NB4 (cell line): ENCODE results near the gene UBXN6.

Source experiments
- DNase-seq: peaks from one replicate; pipeline ENCODE4 v3.0.0; 2010; ENCODE audit warnings: low read depth
- H3K4me3 ChIP-seq: one replicate; pipeline ENCODE4 v1.5.1; 2011; ENCODE audit warnings: mild to moderate bottlenecking, low read depth, low read length, moderate library complexity
- CTCF ChIP-seq: IDR thresholded peaks from one replicate; pipeline ENCODE4 v1.5.1; 2012; ENCODE audit warnings: low read depth, low read length
- MYC ChIP-seq: IDR thresholded peaks from 2 replicates; pipeline ENCODE4 v1.6.1; 2011; ENCODE audit warnings: low read depth, low read length
- POLR2A ChIP-seq: IDR thresholded peaks from 2 replicates; pipeline ENCODE4 v1.6.1; 2011; ENCODE audit warnings: mild to moderate bottlenecking; ENCODE audit not compliant: insufficient read length; ENCODE audit errors: extremely low read depth
- TF ChIP-seq, protein P1 (sequence below): IDR thresholded peaks from 2 replicates; pipeline ENCODE4 v1.6.1; 2011; ENCODE audit warnings: low read depth, low read length

UBXN6 gene

GRCh38 chr19:4405977-4406376 is 51.6 kb downstream of the UBXN6 start:
- no peak for DNase-seq
- H3K4me3 ChIP-seq, result no peak overlapping the region
- TF ChIP-seq, protein P1, sequence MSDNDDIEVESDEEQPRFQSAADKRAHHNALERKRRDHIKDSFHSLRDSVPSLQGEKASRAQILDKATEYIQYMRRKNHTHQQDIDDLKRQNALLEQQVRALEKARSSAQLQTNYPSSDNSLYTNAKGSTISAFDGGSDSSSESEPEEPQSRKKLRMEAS, result no peak
- TF ChIP-seq MYC (no peak), POLR2A (no peak), CTCF (no peak)

DNA sequence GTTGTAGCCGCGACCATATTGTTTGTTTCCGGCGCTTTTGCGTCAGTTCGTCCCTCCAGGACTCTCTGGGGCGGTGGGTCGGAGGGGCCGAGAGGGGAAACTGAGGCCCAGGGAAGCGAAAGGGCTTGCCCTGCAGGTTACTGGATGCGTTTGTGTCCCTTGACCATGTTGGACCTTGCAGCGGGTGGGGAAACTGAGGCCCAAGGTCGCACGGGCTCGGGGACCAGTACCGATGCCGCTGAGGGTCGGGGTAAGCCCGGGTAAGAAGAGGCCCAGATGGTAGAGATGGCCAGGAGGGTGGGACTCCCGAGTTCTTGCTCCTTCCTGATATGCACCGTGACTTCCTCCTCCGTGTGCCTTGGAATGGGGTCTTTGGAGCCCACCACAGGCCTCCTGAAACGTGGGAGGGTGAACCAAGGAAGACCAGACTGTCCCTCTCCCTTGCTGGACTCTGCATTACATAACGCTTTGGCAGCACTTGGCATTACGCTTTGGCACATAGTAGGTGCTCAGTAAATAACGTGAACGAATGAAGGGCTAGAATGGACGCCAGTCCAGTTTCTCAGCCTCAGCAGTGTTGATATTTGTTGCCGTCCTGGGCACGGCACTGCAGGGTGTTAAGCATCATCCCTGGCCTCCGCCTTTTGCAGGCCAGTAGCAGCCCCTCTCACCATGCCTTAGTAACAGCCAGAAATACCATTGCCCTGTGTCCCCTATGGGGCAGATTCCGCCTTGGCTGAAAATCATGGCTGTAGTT is 54.4 kb downstream of the UBXN6 start:
- peak; percentile 28 for DNase-seq
- TF ChIP-seq, protein P1, result no peak
- TF ChIP-seq CTCF (no peak), POLR2A (no peak), MYC (no peak)

DNA sequence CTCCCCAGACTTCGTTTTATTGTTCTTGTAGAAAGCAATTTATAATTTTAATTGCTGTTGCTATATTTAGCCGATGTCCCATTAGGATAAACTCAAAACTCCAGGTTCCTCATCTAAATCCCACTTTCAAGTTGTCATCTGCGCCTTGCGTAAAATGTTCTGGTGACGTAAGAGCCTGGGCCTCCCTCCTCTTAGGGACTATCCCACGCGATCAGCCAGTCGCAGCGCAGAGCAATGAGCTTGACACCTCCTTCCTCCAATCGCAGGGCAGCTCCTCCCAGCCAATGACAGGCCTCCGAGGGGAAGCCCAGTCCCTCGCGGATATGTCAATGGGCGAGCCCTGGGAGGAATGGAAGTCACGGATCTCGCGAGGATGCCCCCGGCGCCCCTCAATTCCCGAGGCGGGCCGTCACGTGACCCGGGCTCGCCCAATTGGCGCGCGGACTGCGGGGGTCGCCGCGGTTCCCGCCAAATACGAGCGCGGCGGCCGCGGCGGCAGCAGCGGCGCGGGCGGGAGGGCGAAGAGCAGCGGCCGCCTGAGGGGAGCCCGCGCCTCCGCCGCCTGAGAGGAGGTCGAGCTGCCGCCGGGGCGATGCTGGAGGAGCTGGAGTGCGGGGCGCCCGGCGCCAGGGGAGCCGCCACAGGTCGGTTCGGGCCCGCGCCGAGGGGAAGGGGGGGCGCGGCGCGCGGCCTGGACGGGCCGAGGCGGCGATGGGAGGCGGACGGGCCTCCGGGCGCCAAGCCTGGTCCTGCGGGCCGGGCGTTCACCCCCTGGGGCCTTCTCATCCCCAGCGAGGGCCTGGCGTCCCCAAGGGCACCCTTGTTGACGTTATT is 55.2 kb downstream of the UBXN6 start, which contains the start of gene CHAF1A:
TSS of gene CHAF1A (plus strand) at position 470 of the 834 bp plus-strand sequence. CDS start at position 593, 123 bp downstream.
- H3K4me3 ChIP-seq, result peak within 1 kb of the TSS; percentile 93
- TF ChIP-seq MYC, result no peak
- peak; percentile 49 for TF ChIP-seq POLR2A
- TF ChIP-seq, protein P1, result peak; percentile 84
- TF ChIP-seq CTCF, result no peak
- peak; percentile 98 for DNase-seq

More for the DNA sequence above, 54.4 kb downstream of the UBXN6 start:
- H3K4me3 ChIP-seq, result peak overlapping the region; percentile 93

- DNase-seq, result no peak
- TF ChIP-seq CTCF (no peak), MYC (no peak), POLR2A (no peak)
- TF ChIP-seq, protein P1, result no peak
- peak overlapping the region; percentile 61 for H3K4me3 ChIP-seq
These were observed 55.8 kb downstream of the UBXN6 start for GRCh38 chr19:4401769-4402170.

DNA sequence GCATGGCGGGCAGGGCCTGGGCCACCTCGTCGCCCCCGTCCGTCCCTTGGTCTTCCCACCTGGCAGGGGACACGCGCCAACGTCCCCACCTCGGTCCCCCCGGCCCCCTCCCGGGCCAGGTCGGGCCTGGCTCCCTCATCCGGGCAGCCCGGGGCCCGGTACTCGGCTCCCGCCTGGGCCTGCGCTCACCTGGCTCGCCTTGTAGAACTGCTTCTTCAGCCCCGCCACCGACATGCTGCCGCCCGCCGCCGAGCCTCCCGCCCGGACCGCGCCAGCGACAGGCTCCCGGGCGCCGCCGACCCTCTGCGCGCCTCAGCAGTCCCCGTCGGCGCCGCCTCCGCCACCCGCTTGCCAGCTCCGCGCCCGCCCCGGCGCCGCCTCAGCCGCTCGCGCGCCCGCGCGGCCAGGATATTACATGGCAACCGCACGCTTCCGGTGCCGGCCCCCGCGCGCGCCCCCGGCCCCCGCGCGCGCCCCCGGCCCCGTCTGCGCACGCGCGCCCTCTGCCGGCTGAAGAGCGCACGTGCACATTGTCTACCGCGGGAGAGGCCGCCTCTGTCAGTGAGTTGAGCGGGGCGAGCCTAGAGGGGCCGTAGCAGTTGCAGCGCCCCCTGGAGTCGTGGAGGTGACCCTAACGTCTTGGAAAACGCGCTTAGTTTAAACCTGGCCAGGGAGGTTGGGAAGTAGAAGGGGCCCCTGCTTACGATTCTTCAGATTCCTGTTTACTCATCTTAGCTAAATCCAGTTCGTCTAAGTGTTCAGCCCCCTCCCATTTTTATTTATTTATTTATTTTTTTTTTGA is 57.3 kb downstream of the UBXN6 start, which contains the start of gene SH3GL1:
TSS of gene SH3GL1 (minus strand) at position 413 of the 802 bp plus-strand sequence. CDS start at position 234, 179 bp downstream.
- DNase-seq, result peak; percentile 88
- peak within 1 kb of the TSS; percentile 91 for H3K4me3 ChIP-seq
- TF ChIP-seq CTCF (peak; percentile 72), MYC (no peak; the same call in 1 of the 2 replicates), POLR2A (peak; percentile 46)
- TF ChIP-seq, protein P1, result peak; percentile 86
